Brain microvascular endothelial cell (primary cell): ENCODE results near the gene ZFYVE28.

Source experiments
- DNase-seq: peaks from one replicate; pipeline ENCODE4 v3.0.0-alpha.2; 2020
- H3K27ac ChIP-seq: fragments of 250-450 bp; sonication (Bioruptor Pico); 2 replicates; pipeline ENCODE4 v1.5.1; 2020; ENCODE audit warnings: mild to moderate bottlenecking, moderate library complexity
- H3K27me3 ChIP-seq: fragments of 250-450 bp; sonication (Bioruptor Pico); replicated peaks from 2 replicates; pipeline ENCODE4 v1.5.1; 2020; ENCODE audit warnings: mild to moderate bottlenecking
- H3K36me3 ChIP-seq: fragments of 250-450 bp; sonication (Bioruptor Pico); replicated peaks from 2 replicates; pipeline ENCODE4 v1.5.1; 2020; ENCODE audit warnings: mild to moderate bottlenecking
- H3K4me3 ChIP-seq: 2 replicates; pipeline ENCODE4 v1.5.1; 2011; ENCODE audit warnings: low read depth, mild to moderate bottlenecking, control low read depth, low read length, moderate library complexity
- in situ Hi-C: cut with HindIII; loops from 2 replicates; pipeline ENCODE4 v1.10.0; 2017; ENCODE audit warnings: low sequenced_read_pairs, low pct_ligation_motif_present
- TF ChIP-seq, protein P1 (sequence below): IDR thresholded peaks from 2 replicates; pipeline ENCODE4 v1.5.1; 2011; ENCODE audit warnings: low read depth, mild to moderate bottlenecking, moderate library complexity, low read length, control low read depth, inconsistent platforms; ENCODE audit errors: missing control alignments

The ZFYVE28 gene

DNA sequence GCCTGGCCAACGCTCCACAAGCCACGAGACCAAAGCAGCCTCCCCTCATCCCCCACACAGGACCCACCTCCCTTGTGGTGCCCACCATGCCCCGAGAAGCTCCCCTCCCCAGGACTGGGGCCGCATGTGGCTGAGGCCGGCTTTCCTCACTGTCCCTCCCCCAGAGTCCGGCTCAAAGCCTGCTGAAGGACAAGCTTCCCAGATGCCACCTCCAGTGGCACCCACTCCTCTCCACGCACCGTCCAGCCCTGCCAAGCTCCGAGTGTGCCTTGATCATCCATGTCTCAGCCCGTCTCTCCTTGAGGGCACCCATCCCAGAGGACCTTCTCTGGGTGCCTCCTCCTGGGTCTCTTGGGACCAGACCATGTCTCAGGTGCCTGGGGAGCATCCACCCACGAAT, 97.7 kb downstream of the ZFYVE28 start:
- in situ Hi-C loops, result no loop called here
- no peak for DNase-seq
- Histone ChIP-seq H3K27ac (no peak overlapping the region), H3K27me3 (no peaks in the 10 kb centered on the region), H3K36me3 (no peaks in the 10 kb centered on the region), H3K4me3 (no peak overlapping the region)
- TF ChIP-seq, protein P1, sequence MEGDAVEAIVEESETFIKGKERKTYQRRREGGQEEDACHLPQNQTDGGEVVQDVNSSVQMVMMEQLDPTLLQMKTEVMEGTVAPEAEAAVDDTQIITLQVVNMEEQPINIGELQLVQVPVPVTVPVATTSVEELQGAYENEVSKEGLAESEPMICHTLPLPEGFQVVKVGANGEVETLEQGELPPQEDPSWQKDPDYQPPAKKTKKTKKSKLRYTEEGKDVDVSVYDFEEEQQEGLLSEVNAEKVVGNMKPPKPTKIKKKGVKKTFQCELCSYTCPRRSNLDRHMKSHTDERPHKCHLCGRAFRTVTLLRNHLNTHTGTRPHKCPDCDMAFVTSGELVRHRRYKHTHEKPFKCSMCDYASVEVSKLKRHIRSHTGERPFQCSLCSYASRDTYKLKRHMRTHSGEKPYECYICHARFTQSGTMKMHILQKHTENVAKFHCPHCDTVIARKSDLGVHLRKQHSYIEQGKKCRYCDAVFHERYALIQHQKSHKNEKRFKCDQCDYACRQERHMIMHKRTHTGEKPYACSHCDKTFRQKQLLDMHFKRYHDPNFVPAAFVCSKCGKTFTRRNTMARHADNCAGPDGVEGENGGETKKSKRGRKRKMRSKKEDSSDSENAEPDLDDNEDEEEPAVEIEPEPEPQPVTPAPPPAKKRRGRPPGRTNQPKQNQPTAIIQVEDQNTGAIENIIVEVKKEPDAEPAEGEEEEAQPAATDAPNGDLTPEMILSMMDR, result no peak

DNA sequence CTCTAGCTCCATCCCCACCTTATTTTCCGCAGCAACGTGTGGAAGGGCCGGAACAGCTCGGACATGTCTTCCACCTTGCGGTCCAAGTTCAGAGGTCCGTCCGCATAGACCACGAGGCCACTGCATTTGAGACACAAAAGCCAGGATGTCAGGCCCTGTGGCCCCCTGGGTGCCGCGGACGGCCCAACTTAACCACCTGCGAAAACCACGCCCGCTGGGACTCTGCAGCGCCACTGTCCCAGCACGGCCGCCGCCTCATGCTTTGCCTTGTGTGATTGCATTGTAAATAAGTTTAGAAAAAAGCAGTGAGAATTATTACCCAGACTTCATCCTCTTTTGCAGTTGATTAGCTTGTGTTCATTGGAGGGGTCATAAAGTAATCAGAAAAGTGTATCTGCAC, 98.3 kb downstream of the ZFYVE28 start:
- H3K27me3 ChIP-seq, result no peaks in the 10 kb centered on the region
- in situ Hi-C loops, result no loop called here
- H3K36me3 ChIP-seq, result no peaks in the 10 kb centered on the region
- DNase-seq, result no peak
- H3K27ac ChIP-seq, result no peak overlapping the region
- no peak overlapping the region for H3K4me3 ChIP-seq
- TF ChIP-seq, protein P1, result no peak

DNA sequence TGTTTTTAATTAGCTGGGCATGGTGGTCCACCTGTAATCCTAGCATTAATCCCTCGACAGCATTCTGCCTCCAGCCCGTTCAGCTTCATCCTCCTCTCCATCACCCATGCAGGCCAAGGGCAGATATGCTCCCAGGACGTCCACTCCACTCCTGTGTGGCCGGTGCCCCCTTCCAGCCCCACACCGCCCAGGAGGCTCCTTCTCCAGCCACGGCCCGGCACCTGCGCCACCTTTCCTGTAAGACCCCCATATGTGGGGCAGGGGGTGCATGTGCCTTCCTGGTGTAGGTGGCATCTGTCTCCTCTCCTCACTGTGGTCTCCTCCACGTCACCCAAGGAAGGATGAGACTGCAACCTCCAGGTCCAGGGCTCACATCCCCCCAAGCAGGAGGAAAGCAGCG, 99.6 kb downstream of the ZFYVE28 start:
- no peak overlapping the region for H3K4me3 ChIP-seq
- DNase-seq, result no peak
- TF ChIP-seq, protein P1, result no peak
- in situ Hi-C loops, result no loop called here
- no peaks in the 10 kb centered on the region for H3K36me3 ChIP-seq
- no peaks in the 10 kb centered on the region for H3K27me3 ChIP-seq
- H3K27ac ChIP-seq, result no peak overlapping the region

DNA sequence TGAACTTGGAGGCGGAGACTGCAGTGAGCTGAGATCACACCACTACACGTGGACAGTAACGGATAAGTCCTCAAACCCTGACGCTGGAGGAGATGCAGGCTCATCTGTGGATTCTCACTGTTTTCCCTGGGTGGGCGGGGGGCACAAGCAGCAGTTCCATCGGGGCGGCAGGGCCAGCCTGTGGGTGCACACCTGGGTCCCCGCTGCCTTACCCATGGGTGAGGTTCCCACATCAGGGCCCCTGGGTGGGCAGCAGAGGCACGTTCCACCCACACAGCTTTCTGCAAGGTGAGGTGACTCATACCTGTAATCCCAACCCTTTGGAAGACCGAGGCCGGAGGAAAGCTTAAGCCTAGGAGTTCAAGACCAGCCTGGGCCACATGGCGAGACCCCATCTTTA, 100.0 kb downstream of the ZFYVE28 start:
- in situ Hi-C loops, result no loop called here
- Histone ChIP-seq H3K27ac (no peak overlapping the region), H3K27me3 (no peaks in the 10 kb centered on the region), H3K4me3 (no peak overlapping the region), H3K36me3 (no peaks in the 10 kb centered on the region)
- no peak for DNase-seq
- TF ChIP-seq, protein P1, result no peak

DNA sequence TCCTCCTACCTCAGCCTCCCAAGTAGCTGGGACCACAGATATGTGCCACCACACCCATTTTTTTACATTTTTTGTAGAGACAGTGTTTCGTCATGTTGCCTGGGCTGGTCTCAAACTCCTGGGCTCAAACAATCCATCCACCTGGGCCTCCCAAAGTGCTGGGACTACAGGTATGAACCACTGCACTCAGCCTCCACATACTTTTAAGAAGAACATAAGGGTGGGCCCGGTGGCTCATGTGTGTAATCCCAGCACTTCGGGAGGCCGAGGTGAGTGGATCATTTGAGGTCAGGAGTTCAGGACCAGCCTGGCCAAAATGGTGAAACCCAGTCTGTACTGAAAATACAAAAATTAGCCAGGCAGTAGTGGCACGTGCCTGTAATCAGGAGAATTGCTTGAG, 105.1 kb downstream of the ZFYVE28 start:
- TF ChIP-seq, protein P1, result no peak
- Histone ChIP-seq H3K27ac (no peak overlapping the region), H3K36me3 (no peaks in the 10 kb centered on the region), H3K27me3 (no peaks in the 10 kb centered on the region), H3K4me3 (no peak overlapping the region)
- DNase-seq, result no peak
- in situ Hi-C loops, result no loop called here

DNA sequence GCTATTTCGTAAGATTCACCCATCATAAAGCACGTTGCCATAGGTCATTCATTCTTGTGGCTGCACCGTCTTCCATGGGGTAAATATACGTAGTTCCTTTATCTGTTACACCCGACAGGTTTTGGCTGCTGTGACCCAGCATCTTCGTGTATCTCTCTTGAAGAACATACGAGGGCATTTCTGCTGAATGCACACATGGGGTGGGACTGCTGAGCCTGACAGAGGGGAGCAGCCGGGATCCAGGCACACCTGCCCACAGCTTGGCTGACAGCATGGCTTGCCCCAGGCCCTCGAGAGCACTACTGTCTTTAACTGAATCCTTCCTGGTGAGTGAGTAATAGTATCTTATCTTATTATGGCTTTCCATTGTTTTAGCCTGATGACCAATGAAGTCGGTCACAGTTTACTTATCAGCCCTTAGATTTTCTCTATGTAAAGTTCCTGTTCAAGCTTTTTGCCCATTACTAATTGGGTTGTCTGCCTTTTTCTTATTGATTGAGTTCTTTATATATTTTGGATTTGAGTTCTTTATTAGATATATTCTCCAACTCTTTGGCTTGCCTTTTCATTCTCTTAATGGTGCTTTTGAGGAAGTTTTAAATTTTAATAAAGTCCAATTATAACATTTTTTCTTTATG, 111.6 kb downstream of the ZFYVE28 start:
- DNase-seq, result no peak
- H3K27ac ChIP-seq, result no peak overlapping the region
- TF ChIP-seq, protein P1, result no peak
- H3K4me3 ChIP-seq, result no peak overlapping the region
- H3K36me3 ChIP-seq, result no peaks in the 10 kb centered on the region
- in situ Hi-C loops, result no loop called here
- H3K27me3 ChIP-seq, result no peaks in the 10 kb centered on the region
